AG09309 (cell line): ENCODE measurements around the gene RGS6.

Experiments used
- DNase-seq: peaks from one replicate; pipeline ENCODE4 v3.0.0-alpha.2; 2010; ENCODE audit warnings: low read depth
- H3K4me3 ChIP-seq: 2 replicates; pipeline ENCODE4 v1.5.1; 2011; ENCODE audit warnings: mild to moderate bottlenecking, low read depth, low read length, moderate library complexity; ENCODE audit not compliant: control insufficient read depth
- TF ChIP-seq, protein P1 (sequence below): IDR thresholded peaks from 2 replicates; pipeline ENCODE4 v1.5.1; 2011; ENCODE audit warnings: mild to moderate bottlenecking, low read depth, low read length, inconsistent platforms; ENCODE audit not compliant: insufficient read depth, control insufficient read depth; ENCODE audit errors: missing control alignments

The RGS6 gene

DNA sequence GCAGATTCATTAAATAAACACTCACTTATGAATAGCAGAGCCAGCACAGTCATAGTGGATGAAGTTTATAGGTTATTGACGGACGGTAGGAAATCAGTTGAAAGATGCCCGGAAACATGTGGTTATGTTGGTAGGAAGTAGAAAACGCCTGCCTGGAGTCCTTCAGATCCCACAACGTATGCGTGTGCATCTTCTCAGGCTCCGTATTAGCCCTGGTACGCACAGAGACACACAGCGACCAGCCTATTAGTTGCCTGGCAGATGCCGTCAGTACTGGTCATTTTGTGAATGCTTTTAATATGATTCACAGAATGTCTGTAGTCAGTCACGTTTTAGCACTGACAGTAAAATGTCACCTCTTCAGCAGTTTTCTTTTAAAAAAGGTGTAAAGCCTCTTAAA is 196.4 kb downstream of the RGS6 start:
- H3K4me3 ChIP-seq: no peak overlapping the region
- no peak for DNase-seq
- TF ChIP-seq, protein P1, sequence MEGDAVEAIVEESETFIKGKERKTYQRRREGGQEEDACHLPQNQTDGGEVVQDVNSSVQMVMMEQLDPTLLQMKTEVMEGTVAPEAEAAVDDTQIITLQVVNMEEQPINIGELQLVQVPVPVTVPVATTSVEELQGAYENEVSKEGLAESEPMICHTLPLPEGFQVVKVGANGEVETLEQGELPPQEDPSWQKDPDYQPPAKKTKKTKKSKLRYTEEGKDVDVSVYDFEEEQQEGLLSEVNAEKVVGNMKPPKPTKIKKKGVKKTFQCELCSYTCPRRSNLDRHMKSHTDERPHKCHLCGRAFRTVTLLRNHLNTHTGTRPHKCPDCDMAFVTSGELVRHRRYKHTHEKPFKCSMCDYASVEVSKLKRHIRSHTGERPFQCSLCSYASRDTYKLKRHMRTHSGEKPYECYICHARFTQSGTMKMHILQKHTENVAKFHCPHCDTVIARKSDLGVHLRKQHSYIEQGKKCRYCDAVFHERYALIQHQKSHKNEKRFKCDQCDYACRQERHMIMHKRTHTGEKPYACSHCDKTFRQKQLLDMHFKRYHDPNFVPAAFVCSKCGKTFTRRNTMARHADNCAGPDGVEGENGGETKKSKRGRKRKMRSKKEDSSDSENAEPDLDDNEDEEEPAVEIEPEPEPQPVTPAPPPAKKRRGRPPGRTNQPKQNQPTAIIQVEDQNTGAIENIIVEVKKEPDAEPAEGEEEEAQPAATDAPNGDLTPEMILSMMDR: no peak

DNA sequence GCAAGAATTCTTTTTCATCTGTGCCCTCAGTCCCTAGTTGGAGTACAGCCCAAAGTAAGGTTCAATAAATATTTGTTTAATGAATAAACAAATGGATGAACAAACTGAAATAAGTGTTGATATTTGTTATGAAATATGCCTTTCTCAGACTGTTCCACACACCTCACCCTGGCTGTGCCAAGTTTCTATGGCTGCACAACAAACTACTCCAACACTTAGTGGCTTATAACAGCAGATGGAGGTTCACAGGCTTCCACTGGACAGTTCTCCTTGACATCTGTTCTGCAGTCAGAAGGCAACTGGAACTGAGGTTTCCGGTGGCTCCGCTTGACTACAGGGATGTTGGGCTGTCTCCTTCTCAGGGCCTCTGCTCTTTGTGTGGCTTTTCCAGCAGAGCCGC is 197.1 kb downstream of the RGS6 start:
- TF ChIP-seq, protein P1: no peak
- no peak for DNase-seq
- no peak overlapping the region for H3K4me3 ChIP-seq

DNA sequence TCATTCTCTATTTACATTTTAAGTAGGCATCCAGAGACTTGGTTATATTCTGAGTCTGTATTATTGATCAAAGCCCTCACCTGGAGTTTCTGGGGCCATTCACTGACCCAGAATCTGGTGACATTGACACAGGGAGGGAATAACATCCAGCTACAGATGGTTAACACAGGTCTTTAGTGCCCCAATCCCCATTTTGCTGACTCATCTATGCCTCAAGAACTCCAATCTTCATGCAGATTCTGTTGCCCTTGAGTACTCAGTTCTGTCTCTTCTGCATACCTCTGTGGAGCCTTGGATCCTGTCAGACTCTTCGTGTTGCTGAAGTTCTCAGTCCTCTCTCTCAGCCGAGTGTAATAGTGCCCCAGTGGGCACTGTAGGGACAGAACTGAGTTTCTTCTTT is 208.9 kb downstream of the RGS6 start:
- no peak overlapping the region for H3K4me3 ChIP-seq
- TF ChIP-seq, protein P1: no peak
- no peak for DNase-seq

DNA sequence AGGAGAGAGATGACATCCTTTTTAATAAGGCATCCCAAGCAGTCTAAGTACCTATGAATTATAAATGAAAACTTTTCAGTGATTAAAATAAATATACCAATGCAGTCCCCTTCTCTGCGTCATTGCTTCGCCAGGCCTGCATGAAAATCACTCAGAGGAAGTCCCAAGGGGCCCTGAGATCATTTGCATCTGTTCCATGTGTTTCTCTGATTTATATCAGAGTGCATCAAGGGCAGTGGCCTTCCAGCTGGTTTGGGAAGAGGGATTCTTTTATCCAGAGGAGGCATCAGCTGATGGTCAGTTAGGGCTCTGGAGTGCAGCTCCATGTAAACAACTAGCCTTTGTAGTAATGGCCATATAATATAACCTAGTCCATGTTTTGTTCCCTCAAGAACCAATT is 210.1 kb downstream of the RGS6 start:
- DNase-seq: no peak
- TF ChIP-seq, protein P1: no peak

DNA sequence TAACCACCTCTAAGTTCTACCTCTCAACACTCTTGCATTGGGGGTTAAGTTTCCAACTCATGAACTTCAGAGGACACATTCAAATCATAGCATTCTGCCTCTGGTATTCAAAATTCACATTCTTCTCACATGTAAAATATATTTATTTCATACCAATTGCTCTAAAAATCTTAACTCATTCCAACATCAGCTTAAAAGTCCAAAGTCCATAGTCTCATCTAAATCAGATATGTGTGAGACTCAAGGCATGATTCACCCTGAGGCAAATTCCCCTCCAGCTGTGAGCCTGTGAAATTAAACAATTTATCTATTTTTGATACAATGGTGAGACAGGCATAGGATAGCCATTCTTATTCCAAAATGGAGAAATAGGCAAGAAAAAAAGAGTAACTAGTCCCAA is 214.0 kb downstream of the RGS6 start:
- H3K4me3 ChIP-seq: no peak overlapping the region
- TF ChIP-seq, protein P1: no peak
- no peak for DNase-seq

More for the DNA sequence above, 210.1 kb downstream of the RGS6 start:
- no peak overlapping the region for H3K4me3 ChIP-seq

DNA sequence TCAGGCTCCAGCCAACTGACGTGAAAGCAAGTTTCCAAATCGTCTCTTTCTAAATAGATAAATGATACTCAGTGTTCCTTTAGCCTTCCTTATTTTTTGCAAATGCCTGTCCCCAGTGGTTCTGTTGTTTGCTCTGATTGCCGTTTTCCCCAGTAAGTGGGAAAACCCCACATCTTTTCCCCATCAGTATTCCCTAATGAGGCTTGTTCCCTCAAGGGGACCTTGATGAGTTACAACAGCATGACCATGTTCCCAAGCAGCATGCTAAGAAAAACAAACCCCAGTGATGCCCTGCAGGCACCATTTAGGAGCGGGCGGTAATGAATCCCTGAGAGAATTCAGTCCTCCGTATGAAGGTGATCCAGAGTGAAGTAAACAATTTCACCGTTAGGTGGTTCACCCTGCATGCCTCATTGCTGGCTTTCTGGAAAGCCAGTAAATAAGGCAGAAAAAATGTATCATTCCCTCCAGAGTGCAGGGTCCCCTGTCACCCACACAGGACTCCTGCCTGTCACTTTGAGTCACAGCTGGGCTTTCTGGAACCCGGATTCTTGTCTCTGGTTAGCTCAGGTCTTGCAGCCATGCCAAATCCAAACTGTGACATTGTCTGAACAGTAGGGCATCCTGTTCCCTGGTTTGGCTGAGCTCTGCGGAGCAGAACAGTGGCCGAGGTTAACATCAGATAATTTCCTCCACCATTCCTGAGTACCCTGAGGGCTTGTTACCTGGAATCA is 222.6 kb downstream of the RGS6 start:
- TF ChIP-seq, protein P1: no peak
- DNase-seq: no peak
- no peak overlapping the region for H3K4me3 ChIP-seq
